ENCODE data around the gene ZFAND2B. TPM values are rescaled to one million over a fixed set of nuclear protein-coding genes. Genes with fewer than 3 reads are reported as not detected.

The ZFAND2B gene
- total and polyA plus RNA-seq, 2 experiments from 2014 or later, result 16.3 to 30.0 TPM

- no peak overlapping the region for H3K27ac ChIP-seq (ENCODE audit: low read depth)
- Mint-ChIP-seq H3K4me3 (peak overlapping the region; percentile 85), H3K27me3 (ENCODE audit: insufficient read depth, low read depth, poor library complexity) (peaks cover 40% of the 10 kb centered on the region)
These were observed 45.1 kb downstream of the ZFAND2B start for GRCh38 chr2:219251656-219252055.

More at GRCh38 chr2:219251656-219252055, 45.1 kb downstream of the ZFAND2B start:
- peaks cover 44% of the 10 kb centered on the region for H3K4me1 Mint-ChIP-seq
- ATAC-seq (no peak), DNase-seq (ENCODE audit: low spot score) (no peak)
- peaks cover 7% of the 10 kb centered on the region; the same call in 1 of the 2 replicates for H3K4me1 ChIP-seq (ENCODE audit: insufficient read depth)
- H3K9me3 Mint-ChIP-seq, result no peaks in the 10 kb centered on the region
- no peak overlapping the region for H2AFZ ChIP-seq
- H3K36me3 ChIP-seq (ENCODE audit: insufficient read depth), result peaks cover 3% of the 10 kb centered on the region; the same call in 1 of the 2 replicates
- H3K27ac Mint-ChIP-seq, result no peak overlapping the region
- 0 out of 2 replicates have a peak overlapping the region, but pooled peaks have one; percentile 96 for H3K4me2 ChIP-seq
- H4K20me1 ChIP-seq (replicated peaks; ENCODE audit: insufficient read depth), result no peaks in the 10 kb centered on the region
- TF ChIP-seq ZNF331 (CRISPR knock-in tag; IDR thresholded peaks at IDR 0.05; ENCODE audit: low read depth) (no peak), CREB1 (CRISPR knock-in tag; IDR thresholded peaks at IDR 0.05; ENCODE audit: low read depth) (no peak), POLR2AphosphoS5 (IDR thresholded peaks at IDR 0.05; ENCODE audit: low read depth) (no peak), ZNF114 (CRISPR knock-in tag; IDR thresholded peaks at IDR 0.05) (no peak), STAT1 (IDR thresholded peaks at IDR 0.05; ENCODE audit: unreplicated experiment) (no peak), ZNF462 (CRISPR knock-in tag; IDR thresholded peaks at IDR 0.05) (no peak), NANOG (IDR thresholded peaks at IDR 0.05; ENCODE audit: borderline replicate concordance) (no peak), EZH2 (IDR thresholded peaks at IDR 0.05; ENCODE audit: low read depth, unreplicated experiment) (no peak), ETS1 (IDR thresholded peaks at IDR 0.05) (no peak), EZH2phosphoT487 (IDR thresholded peaks at IDR 0.05; ENCODE audit: unreplicated experiment) (no peak), REST (IDR thresholded peaks at IDR 0.05; ENCODE audit: unreplicated experiment) (no peak), CTCF (conservative IDR thresholded peaks at IDR 0.05; ENCODE audit: low read depth in 2 of 2) (no peak)
- H3K9me2 ChIP-seq (ENCODE audit: insufficient read depth), result no peaks in the 10 kb centered on the region
- H3K36me3 Mint-ChIP-seq (ENCODE audit: low read depth), result peaks cover 44% of the 10 kb centered on the region
- no peaks in the 10 kb centered on the region for H3K79me2 ChIP-seq (replicated peaks; ENCODE audit: insufficient read depth)
- H3K27me3 ChIP-seq (ENCODE audit: insufficient read depth), result peaks cover 43% of the 10 kb centered on the region
- no peaks in the 10 kb centered on the region; the same call in 1 of the 2 replicates for H3F3A ChIP-seq (replicated peaks; ENCODE audit: low read depth)
- H3K4me3 ChIP-seq, result no peak overlapping the region

All from GM23338 (cell line).